IPS-18c (cell line): ENCODE data around the gene RNF112.
"Not testable (repeated sequence)": the region's sequence is repeated elsewhere in the genome, so short reads cannot be mapped to it uniquely, and the experiment has no call there.

Source experiments
- H3K4me3 ChIP-seq: 2 replicates; pipeline ENCODE4 v1.7.0; 2013; ENCODE audit warnings: low read depth, mild to moderate bottlenecking, low read length, moderate library complexity; ENCODE audit not compliant: insufficient read depth
- H3K9me3 ChIP-seq: one replicate; pipeline ENCODE4 v1.6.1; 2013; ENCODE audit warnings: mild to moderate bottlenecking, low read length, moderate library complexity; ENCODE audit not compliant: control insufficient read depth, insufficient read depth

Gene RNF112

DNA sequence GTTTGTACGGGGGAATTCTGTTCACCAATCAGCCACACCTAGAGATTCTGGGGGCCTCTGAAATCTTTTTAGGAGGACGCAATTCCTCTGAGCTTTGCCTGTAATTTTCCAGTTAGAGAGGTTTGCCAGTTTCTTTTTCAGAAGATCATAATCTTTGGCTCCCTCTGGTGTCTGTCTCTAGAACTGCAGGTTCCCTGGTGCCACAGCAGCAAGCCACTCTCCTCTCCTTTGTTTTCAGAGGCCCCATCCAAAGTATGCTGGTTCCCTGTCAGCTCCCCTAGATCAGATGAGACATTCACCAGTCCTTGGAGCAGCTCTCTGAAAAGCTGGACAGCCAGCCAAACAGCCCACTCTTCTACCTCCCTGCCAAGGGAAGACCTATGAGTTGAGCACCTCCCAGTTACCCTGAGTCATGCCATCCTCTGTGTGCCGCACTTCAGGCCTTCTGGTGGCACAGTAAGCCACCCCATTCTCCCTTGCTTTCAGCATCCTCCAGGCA lies 36.1 kb downstream of the RNF112 start:
- peaks cover 5% of the 10 kb centered on the region for H3K9me3 ChIP-seq
- no peak overlapping the region for H3K4me3 ChIP-seq

DNA sequence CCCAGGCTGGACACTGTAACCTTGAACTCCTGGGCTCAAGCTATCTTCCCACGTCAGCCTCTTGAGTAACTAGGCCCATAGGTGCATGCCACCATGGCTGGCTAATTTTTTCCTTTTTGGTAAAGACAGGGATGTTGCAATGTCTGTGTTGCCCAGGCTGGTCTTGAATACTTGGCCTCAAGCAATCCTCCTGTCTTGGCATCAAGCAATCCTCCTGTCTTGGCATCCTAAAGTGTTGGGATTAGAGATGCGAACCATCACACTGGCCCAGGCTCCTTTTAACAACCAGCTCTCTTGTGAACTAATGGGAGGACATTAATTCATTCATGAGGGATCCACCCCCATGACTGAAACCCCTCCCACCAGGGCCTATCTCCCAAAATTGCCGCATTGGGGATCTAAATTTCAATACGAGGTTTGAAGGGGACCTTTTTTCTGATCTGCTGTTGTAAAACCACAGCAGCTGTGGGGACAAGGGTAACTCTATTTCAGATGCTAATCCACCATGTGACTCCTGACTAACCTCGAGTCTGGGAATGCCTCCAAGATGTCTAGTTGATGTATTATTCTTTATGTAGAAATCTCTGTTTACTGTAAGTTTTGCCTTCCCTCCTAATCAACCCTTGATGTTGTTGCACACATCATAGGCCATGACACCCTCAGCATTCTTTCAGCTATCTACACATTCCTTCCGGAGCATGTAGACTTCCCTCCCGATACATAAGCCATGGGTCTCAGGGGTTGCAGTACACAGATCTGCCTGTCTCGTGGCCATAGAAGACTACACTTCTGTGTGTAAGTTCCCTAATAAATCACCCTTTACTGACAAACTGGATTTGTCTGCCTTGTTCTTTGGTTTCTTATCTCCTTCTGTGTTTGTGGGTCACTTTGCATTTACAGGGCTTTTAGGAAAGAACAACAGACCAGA lies 37.6 kb downstream of the RNF112 start:
- no peak overlapping the region for H3K4me3 ChIP-seq

DNA sequence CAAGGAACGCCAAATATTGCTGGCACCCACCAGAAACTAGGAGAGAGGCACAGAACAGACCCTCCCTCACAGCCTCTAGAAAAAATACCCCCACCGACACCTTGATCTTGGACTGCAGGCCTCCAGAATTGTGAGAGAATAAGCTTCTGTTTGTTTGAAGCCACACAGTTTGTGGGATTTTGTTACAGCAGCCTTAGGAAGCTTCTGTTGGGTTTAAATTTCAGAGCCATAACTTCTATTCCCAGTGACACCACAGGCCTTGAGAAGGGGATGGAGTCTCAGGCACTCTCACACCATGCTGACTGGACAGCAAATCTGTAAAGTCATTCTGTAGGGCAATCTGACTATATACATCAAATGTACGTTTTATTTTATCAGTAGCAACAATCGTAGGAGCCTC lies 38.6 kb downstream of the RNF112 start:
- Histone ChIP-seq H3K4me3 (no peak overlapping the region), H3K9me3 (no peaks in the 10 kb centered on the region)

More for the DNA sequence above, 37.6 kb downstream of the RNF112 start:
- H3K9me3 ChIP-seq = peaks cover 5% of the 10 kb centered on the region

DNA sequence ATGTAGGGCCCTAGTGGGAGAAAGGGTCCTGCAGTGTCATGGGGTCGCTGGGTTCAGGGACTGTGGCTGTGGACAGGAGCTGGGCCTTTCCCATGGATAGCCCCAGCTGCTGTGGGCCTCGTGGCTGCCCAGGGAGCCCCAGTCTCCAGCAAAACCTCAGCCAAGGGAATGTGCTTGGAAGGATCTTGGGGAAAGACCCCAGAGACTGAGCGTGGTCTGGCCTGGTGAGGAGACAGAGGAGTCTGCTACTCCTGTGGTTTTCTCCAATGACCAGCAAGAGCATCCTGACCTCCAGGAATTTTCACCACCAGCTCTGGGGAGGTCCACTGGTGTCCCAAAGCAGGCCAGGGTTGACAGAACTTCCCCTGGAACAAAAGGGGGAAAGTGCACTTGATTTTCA lies 42.3 kb downstream of the RNF112 start:
- Histone ChIP-seq H3K9me3 (no peaks in the 10 kb centered on the region), H3K4me3 (no peak overlapping the region)

DNA sequence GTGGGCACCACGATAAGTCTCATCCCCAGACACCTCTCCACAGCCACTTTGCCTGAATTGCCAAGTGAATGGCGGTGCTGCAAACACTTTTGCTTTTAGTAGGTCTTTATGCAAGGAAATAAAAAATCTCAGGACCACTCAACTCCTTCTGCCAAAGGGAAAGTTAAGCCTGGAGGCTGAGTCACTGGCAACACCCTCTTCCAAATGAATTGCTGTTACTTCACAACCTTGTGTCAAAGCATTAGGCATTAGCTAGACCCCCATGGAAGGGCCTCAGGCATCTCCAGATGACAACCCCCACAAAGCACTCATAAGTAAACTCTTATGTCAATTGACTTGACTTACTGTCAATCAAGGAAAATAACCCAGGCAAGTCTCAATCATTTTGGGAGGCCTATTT lies 43.0 kb downstream of the RNF112 start:
- H3K4me3 ChIP-seq = no peak overlapping the region

GRCh38 chr17:19456016-19456927 lies 45.2 kb downstream of the RNF112 start:
- no peak overlapping the region for H3K4me3 ChIP-seq
- no peaks in the 10 kb centered on the region for H3K9me3 ChIP-seq

More for the DNA sequence above, 43.0 kb downstream of the RNF112 start:
- H3K9me3 ChIP-seq = no peaks in the 10 kb centered on the region

- Histone ChIP-seq H3K4me3 (no peak overlapping the region), H3K9me3 (no peaks in the 10 kb centered on the region)
Measured at GRCh38 chr17:19457046-19457445, 46.0 kb downstream of the RNF112 start.

- Histone ChIP-seq H3K4me3 (no peak overlapping the region), H3K9me3 (no peaks in the 10 kb centered on the region)
Measured at GRCh38 chr17:19457830-19458271, 46.8 kb downstream of the RNF112 start.

DNA sequence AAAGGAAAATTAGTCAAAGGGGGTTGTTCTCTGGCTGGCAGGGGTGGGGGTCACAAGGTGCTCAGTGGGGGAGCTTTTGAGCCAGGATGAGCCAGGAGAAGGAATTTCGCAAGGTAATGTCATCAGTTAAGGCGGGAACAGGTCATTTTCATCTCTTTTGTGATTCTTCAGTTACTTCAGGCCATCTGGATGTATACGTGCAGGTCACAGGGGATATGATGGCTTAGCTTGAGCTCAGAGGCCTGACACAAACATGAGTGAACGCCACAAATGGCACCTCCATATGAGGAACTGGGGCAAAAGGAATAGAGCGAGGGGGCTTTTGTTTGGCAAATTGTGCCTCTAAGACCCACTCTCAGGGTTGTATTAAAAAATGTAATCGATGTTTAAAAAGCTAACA lies 47.4 kb downstream of the RNF112 start:
- H3K9me3 ChIP-seq, H3K4me3 ChIP-seq: not testable (repeated sequence)

DNA sequence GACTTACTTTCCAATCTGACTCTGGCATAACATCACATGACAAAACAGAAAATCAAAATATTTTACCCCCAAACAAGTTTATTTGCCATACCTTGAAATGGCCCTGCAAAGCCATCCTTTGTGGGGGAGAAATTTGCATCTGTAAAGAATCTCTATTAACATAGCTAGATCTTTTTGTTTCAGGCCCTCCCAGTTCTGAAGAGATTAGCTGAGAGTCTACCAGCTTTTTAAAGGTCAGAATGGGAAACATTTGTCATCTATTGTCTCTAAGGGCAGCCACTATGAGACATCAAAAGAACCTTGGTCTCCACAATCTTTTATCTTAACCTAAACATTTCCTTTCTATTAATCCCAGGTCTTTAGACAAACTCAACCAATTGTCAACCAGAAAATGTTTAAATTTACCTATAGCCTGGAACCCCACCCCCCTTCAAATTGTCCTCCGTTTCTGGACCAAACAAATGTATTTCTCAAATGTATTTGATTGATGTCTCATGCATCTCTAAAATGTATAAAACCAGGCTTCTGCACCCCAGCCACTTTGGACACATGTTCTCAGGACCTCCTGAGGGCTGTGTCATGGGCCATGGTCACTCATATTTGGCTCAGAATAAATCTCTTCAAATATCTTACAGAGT lies 48.1 kb downstream of the RNF112 start:
- H3K4me3 ChIP-seq, H3K9me3 ChIP-seq: not testable (repeated sequence)

DNA sequence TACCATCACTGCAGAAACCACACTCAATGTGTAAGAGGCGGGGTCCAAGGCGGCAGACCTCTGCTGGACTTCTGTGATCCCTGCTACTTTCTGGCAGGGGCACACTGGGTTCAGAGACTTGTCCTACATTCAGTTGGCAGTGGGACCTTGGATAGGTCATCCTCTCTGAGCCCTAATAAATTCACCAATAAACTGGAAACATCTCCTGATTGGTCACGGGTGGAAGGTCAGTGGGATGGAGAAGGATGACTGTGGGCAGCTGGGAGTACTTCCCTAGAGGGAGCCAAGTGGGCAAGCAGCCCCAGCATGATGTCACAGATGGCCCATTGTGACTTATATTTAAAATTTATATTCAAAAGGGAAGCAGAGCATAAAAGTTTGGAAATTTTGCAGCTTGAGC lies 49.7 kb downstream of the RNF112 start:
- Histone ChIP-seq H3K9me3 (no peaks in the 10 kb centered on the region), H3K4me3 (0 out of 2 replicates have a peak overlapping the region, but pooled peaks have one; percentile 4)

- Histone ChIP-seq H3K9me3 (no peaks in the 10 kb centered on the region), H3K4me3 (0 out of 2 replicates have a peak overlapping the region, but pooled peaks have one; percentile 4)
Measured at GRCh38 chr17:19461116-19461515, 50.1 kb downstream of the RNF112 start.

- H3K9me3 ChIP-seq = no peaks in the 10 kb centered on the region
Measured at GRCh38 chr17:19461681-19462080, 50.6 kb downstream of the RNF112 start.

GRCh38 chr17:19462456-19463035 lies 51.5 kb downstream of the RNF112 start:
- H3K9me3 ChIP-seq, H3K4me3 ChIP-seq: not testable (repeated sequence)

More at GRCh38 chr17:19461681-19462080, 50.6 kb downstream of the RNF112 start:
- no peak overlapping the region for H3K4me3 ChIP-seq

DNA sequence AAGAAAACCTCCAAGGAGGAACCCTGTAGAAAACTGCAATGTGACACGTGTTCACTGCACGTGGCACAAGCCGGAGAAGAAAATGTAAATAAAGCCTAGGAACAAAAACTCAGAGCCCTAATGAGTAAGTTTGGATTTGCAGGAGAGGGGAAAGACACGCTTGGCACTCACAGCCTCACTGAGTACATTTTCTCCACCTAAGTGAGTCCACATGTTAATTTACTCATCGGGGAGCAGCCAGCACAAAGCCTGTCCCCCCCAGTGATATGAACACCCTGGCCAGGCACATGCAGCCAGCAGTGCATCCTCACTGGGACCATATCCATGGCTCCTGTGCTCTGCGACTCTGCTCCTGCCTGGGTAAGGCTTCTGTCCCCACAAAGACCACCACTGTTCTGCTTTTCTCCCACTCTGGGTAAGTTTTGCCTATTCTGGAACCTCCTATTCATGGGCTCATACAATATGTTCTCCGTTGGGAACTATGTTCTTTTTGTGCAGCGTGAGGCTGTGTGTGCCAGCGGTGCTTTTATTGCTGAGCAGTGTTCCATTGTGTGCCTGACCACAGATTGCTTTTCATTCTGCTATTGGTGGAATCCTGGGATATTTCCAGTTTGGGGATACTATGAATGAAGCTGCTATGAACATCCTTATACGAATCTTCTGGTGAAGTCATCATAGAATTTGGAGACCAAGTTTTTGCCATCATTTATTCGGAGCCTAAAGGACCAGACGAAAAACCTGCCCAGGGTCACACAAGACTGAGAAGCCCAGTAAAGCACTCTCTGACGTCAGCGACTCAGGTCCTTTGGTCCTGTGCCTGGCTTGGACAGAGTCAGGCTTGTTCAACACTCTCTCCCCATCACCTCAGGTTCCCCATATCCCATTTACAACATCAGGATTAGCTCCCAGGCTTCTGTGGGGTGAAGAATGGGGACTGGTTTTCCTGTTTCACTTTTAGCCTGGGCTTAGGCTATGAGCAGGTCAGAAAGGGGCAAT lies 53.3 kb downstream of the RNF112 start:
- H3K4me3 ChIP-seq = no peak overlapping the region
- H3K9me3 ChIP-seq = no peaks in the 10 kb centered on the region
